SK-N-MC (cell line): ENCODE data around the gene SRSF10.

Source experiments
- EZH2 ChIP-seq: fragments of 200-600 bp; sonication (generic); IDR thresholded peaks from one replicate; pipeline ENCODE4 v1.6.1; 2017; ENCODE audit warnings: antibody characterized with exemption
- POLR2AphosphoS5 ChIP-seq: IDR thresholded peaks from 2 replicates; pipeline ENCODE4 v1.6.1; 2012; ENCODE audit warnings: mild to moderate bottlenecking, low read depth, low read length, borderline replicate concordance

DNA sequence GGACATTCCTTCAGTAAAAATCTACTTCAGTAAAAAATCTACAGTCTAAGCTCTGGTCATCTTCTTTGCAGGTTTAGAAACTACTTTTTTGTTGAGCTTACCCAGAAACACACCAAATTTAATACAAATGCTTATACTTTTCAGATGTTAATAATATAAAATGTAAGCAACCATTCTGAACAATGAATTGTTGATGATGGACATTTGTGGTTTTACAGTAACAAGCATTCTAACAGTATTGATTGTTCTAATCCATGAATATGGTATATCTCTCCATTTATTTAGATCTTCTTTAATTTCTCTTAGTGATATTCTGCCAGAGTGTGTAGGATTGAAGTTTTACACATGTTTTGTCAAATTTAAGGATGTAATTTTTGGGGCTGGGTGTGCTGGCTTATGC, 27.0 kb upstream of the SRSF10 start:
- TF ChIP-seq POLR2AphosphoS5 = no peak
- TF ChIP-seq EZH2 = no peak
